HepG2 (cell line): ENCODE measurements around the gene PLXND1. TPM values are rescaled to one million over a fixed set of nuclear protein-coding genes. Genes with fewer than 3 reads are reported as not detected.
A peak's percentile ranks its signal among the peaks of the same experiment; 100 is the strongest.

Experiments used
- ADNP ChIP-seq: sonication (generic); formaldehyde crosslinking; IDR thresholded peaks from 2 replicates; pipeline ENCODE4 v1.4.0; 2020; ENCODE audit warnings: missing genetic modification reagents
- GLI4 ChIP-seq: sonication (generic); formaldehyde crosslinking; IDR thresholded peaks from 2 replicates; pipeline ENCODE4 v1.5.1; 2020; ENCODE audit warnings: missing genetic modification reagents, mild to moderate bottlenecking, moderate library complexity, borderline replicate concordance
- HNRNPL ChIP-seq: fragments of 200-400 bp; formaldehyde crosslinking; IDR thresholded peaks from 2 replicates; pipeline ENCODE4 v1.6.1; 2017; ENCODE audit warnings: mild to moderate bottlenecking, low read depth, low read length
- MBD4 ChIP-seq: IDR thresholded peaks from 2 replicates; pipeline ENCODE4 v1.6.1; 2012; ENCODE audit warnings: low read length, inconsistent platforms, borderline replicate concordance
- NFE2 ChIP-seq: sonication (generic); formaldehyde crosslinking; IDR thresholded peaks from 2 replicates; pipeline ENCODE4 v1.4.0; 2020; ENCODE audit warnings: missing genetic modification reagents
- NPAS2 ChIP-seq: sonication (generic); formaldehyde crosslinking; IDR thresholded peaks from 2 replicates; pipeline ENCODE4 v1.8.0; 2022; ENCODE audit warnings: mild to moderate bottlenecking, missing genetic modification reagents, borderline replicate concordance
- PAWR ChIP-seq: sonication (generic); formaldehyde crosslinking; IDR thresholded peaks from 2 replicates; pipeline ENCODE4 v1.4.0; 2020; ENCODE audit warnings: missing genetic modification reagents, mild to moderate bottlenecking, borderline replicate concordance
- POLR2G ChIP-seq: fragments of 200-400 bp; formaldehyde crosslinking; IDR thresholded peaks from 2 replicates; pipeline ENCODE4 v1.6.1; 2018; ENCODE audit warnings: mild to moderate bottlenecking, low read depth, low read length, moderate library complexity
- RAD51 ChIP-seq: fragments of 450-650 bp; IDR thresholded peaks from 2 replicates; pipeline ENCODE4 v1.6.1; 2016; ENCODE audit warnings: borderline replicate concordance
- RCOR2 ChIP-seq: IDR thresholded peaks from 2 replicates; pipeline ENCODE4 v1.6.1; 2016; ENCODE audit warnings: missing biosample characterization, missing genetic modification reagents
- RFXAP ChIP-seq: sonication (generic); formaldehyde crosslinking; IDR thresholded peaks from 2 replicates; pipeline ENCODE4 v1.4.0; 2020; ENCODE audit warnings: missing genetic modification reagents, borderline replicate concordance
- SOX5 ChIP-seq: IDR thresholded peaks from 2 replicates; pipeline ENCODE4 v1.6.1; 2016; ENCODE audit warnings: borderline replicate concordance
- TBX2 ChIP-seq: sonication (generic); formaldehyde crosslinking; IDR thresholded peaks from 2 replicates; pipeline ENCODE4 v1.5.0; 2020; ENCODE audit warnings: missing genetic modification reagents, mild to moderate bottlenecking, borderline replicate concordance
- U2AF2 ChIP-seq: fragments of 200-400 bp; formaldehyde crosslinking; IDR thresholded peaks from 2 replicates; pipeline ENCODE4 v1.6.1; 2017; ENCODE audit warnings: low read depth, mild to moderate bottlenecking, low read length
- ZC3H4 ChIP-seq: sonication (generic); formaldehyde crosslinking; IDR thresholded peaks from 2 replicates; pipeline ENCODE4 v1.4.0; 2020; ENCODE audit warnings: missing genetic modification reagents, borderline replicate concordance
- ZNF138 ChIP-seq: sonication (generic); formaldehyde crosslinking; IDR thresholded peaks from 2 replicates; pipeline ENCODE4 v1.5.0; 2020; ENCODE audit warnings: mild to moderate bottlenecking, low read depth, missing genetic modification reagents
- ZNF205 ChIP-seq: IDR thresholded peaks from 2 replicates; pipeline ENCODE4 v1.6.1; 2018; ENCODE audit warnings: missing biosample characterization, missing genetic modification reagents
- ZNF292 ChIP-seq: sonication (generic); formaldehyde crosslinking; IDR thresholded peaks from 2 replicates; pipeline ENCODE4 v1.8.1; 2022; ENCODE audit warnings: mild to moderate bottlenecking, low read depth, missing genetic modification reagents, borderline replicate concordance
- ZNF510 ChIP-seq: sonication (generic); formaldehyde crosslinking; IDR thresholded peaks from 2 replicates; pipeline ENCODE4 v1.4.0; 2020; ENCODE audit warnings: low read depth, mild to moderate bottlenecking, missing genetic modification reagents
- ZNF572 ChIP-seq: sonication (generic); formaldehyde crosslinking; IDR thresholded peaks from 2 replicates; pipeline ENCODE4 v1.5.1; 2020; ENCODE audit warnings: mild to moderate bottlenecking, missing genetic modification reagents
- ZNF605 ChIP-seq: sonication (generic); formaldehyde crosslinking; IDR thresholded peaks from 2 replicates; pipeline ENCODE4 v1.8.0; 2022; ENCODE audit warnings: mild to moderate bottlenecking, missing genetic modification reagents
- ZNF660 ChIP-seq: sonication (generic); formaldehyde crosslinking; IDR thresholded peaks from 2 replicates; pipeline ENCODE4 v1.5.1; 2020; ENCODE audit warnings: mild to moderate bottlenecking, low read depth, missing genetic modification reagents, borderline replicate concordance
- ZNF775 ChIP-seq: sonication (generic); formaldehyde crosslinking; IDR thresholded peaks from 2 replicates; pipeline ENCODE4 v1.4.0; 2020; ENCODE audit warnings: missing genetic modification reagents, mild to moderate bottlenecking, moderate library complexity, borderline replicate concordance
- ZNF780A ChIP-seq: sonication (generic); formaldehyde crosslinking; IDR thresholded peaks from 2 replicates; pipeline ENCODE4 v1.8.0; 2022; ENCODE audit warnings: mild to moderate bottlenecking, missing genetic modification reagents, moderate library complexity
- polyA plus RNA-seq, 8 experiments: library from polyadenylated mRNA; depleted of rRNA in 3 of 8; stranded (reverse) in 7 of 8; unstranded in 1 of 8; fragments of >200 nt; fragmentation: Illumina TruSeq in 4 of 8; extraction: Trizol in 4 of 8; gene quantifications; 2 replicates each; pipeline versions ENCODE4 v1.2.1 to v1.2.3, GENCODE V29; 2011 to 2016; ENCODE audit warnings: low read depth in 4 of 8, missing spikeins in 1 of 8, mixed read lengths in 1 of 8; ENCODE audit not compliant: insufficient read depth in 1 of 8
- total RNA-seq, 5 experiments: library from RNA; depleted of rRNA; stranded (reverse); fragments of >200 nt; fragmentation: Illumina TruSeq; extraction: Trizol; gene quantifications; 2 replicates each; pipeline ENCODE4 v1.2.3, GENCODE V29; 2016; ENCODE audit warnings: low read depth in 1 of 5
- TF ChIP-seq, protein P1 (sequence below): sonication (generic); formaldehyde crosslinking; IDR thresholded peaks from 2 replicates; pipeline ENCODE4 v1.4.0; 2020; ENCODE audit warnings: missing genetic modification reagents, borderline replicate concordance
- TF ChIP-seq, protein P2 (sequence below): sonication (generic); formaldehyde crosslinking; IDR thresholded peaks from 2 replicates; pipeline ENCODE4 v1.5.0; 2020; ENCODE audit warnings: missing genetic modification reagents, mild to moderate bottlenecking, borderline replicate concordance

Gene PLXND1
- total and polyA plus RNA-seq, 2 of the 13 experiments (the other 11 are each of a cell fraction or from before 2014, with no cell fraction given), result 15.9 to 42.0 TPM

DNA sequence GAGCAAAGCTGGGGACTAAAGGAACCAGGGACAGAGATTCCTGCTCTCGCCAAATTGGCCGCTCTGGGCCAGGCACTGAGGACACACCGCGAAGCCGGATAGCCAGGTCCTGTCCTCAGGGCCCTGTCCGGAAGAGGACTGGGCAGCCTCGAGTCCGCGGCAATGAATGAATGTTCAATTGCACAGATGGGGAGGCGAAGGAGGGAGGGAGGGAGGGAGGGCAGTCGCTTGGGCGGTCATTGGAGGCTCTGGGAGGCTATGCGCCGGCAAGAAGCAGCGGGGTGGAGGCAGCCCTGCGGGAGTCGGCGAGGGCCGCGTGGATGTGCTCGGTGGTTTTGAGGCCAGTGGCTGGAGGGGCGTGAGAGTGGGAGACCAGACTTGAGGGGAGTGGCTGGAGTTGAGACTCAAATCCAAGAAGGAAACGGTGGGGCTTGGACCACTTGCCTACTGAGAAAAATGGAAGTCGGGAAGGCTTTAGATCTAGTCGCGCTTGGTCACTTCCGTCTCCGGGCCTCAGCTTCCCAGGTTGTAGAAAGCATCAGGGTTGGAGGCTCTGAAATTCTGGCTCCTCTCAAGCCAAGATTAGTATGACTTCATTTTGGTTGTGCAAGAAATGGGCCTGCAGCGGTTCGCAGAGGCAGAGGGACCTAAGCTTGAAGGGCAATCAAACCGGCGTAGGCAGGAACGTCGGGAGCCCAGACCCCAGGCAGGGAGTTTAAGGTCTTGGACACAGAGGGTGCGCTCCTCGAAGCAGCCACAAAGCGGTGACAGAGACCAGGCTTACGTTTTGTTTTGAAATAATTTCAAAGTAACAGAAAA, 21.1 kb upstream of the PLXND1 start (continued):
- no peak for TF ChIP-seq HNRNPL
- peak; percentile 91; the same call in 1 of the 2 replicates for TF ChIP-seq ZC3H4 (CRISPR knock-in tag)
- TF ChIP-seq RAD51, result no peak
- TF ChIP-seq RCOR2 (CRISPR knock-in tag), result no peak
- TF ChIP-seq NPAS2 (CRISPR knock-in tag), result no peak
- no peak; the same call in 1 of the 2 replicates for TF ChIP-seq ZNF138 (CRISPR knock-in tag)
- TF ChIP-seq ZNF510, result 0 out of 2 replicates have a peak, but pooled peaks have one; percentile 41
- no peak for TF ChIP-seq GLI4 (CRISPR knock-in tag)
- TF ChIP-seq TBX2 (CRISPR knock-in tag), result peak; percentile 41
- no peak for TF ChIP-seq ZNF660 (CRISPR knock-in tag)
- TF ChIP-seq PAWR, result no peak
- TF ChIP-seq, protein P1, sequence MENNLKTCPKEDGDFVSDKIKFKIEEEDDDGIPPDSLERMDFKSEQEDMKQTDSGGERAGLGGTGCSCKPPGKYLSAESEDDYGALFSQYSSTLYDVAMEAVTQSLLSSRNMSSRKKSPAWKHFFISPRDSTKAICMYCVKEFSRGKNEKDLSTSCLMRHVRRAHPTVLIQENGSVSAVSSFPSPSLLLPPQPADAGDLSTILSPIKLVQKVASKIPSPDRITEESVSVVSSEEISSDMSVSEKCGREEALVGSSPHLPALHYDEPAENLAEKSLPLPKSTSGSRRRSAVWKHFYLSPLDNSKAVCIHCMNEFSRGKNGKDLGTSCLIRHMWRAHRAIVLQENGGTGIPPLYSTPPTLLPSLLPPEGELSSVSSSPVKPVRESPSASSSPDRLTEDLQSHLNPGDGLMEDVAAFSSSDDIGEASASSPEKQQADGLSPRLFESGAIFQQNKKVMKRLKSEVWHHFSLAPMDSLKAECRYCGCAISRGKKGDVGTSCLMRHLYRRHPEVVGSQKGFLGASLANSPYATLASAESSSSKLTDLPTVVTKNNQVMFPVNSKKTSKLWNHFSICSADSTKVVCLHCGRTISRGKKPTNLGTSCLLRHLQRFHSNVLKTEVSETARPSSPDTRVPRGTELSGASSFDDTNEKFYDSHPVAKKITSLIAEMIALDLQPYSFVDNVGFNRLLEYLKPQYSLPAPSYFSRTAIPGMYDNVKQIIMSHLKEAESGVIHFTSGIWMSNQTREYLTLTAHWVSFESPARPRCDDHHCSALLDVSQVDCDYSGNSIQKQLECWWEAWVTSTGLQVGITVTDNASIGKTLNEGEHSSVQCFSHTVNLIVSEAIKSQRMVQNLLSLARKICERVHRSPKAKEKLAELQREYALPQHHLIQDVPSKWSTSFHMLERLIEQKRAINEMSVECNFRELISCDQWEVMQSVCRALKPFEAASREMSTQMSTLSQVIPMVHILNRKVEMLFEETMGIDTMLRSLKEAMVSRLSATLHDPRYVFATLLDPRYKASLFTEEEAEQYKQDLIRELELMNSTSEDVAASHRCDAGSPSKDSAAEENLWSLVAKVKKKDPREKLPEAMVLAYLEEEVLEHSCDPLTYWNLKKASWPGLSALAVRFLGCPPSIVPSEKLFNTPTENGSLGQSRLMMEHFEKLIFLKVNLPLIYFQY (CRISPR knock-in tag), result no peak
- TF ChIP-seq RFXAP (CRISPR knock-in tag), result 0 out of 2 replicates have a peak, but pooled peaks have one; percentile 6
- no peak for TF ChIP-seq U2AF2
- TF ChIP-seq NFE2 (CRISPR knock-in tag), result no peak
- no peak; the same call in 1 of the 2 replicates for TF ChIP-seq SOX5 (CRISPR knock-in tag)
- no peak for TF ChIP-seq ZNF292 (CRISPR knock-in tag)
- TF ChIP-seq ZNF605, result no peak
- TF ChIP-seq ZNF775, result no peak
- no peak for TF ChIP-seq ZNF572
- no peak for TF ChIP-seq ADNP (CRISPR knock-in tag)
- peak; percentile 79 for TF ChIP-seq POLR2G
- no peak for TF ChIP-seq MBD4
- no peak for TF ChIP-seq ZNF205
- TF ChIP-seq, protein P2, sequence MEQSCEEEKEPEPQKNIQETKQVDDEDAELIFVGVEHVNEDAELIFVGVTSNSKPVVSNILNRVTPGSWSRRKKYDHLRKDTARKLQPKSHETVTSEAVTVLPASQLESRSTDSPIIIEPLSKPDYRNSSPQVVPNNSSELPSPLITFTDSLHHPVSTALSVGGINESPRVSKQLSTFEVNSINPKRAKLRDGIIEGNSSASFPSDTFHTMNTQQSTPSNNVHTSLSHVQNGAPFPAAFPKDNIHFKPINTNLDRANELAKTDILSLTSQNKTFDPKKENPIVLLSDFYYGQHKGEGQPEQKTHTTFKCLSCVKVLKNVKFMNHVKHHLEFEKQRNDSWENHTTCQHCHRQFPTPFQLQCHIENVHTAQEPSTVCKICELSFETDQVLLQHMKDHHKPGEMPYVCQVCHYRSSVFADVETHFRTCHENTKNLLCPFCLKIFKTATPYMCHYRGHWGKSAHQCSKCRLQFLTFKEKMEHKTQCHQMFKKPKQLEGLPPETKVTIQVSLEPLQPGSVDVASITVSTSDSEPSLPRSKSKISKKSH (CRISPR knock-in tag), result no peak
- no peak for TF ChIP-seq ZNF780A (CRISPR knock-in tag)
